Endothelial cell (in vitro differentiated cells): ENCODE results near the gene RAD51B. TPM values are rescaled to one million over a fixed set of nuclear protein-coding genes. Genes with fewer than 3 reads are reported as not detected.

Source experiments
- DNase-seq: peaks from one replicate; pipeline ENCODE4 v3.0.0; 2021; ENCODE audit warnings: low spot score
- H3K27ac Mint-ChIP-seq: one replicate; pipeline ENCODE4 v1.8.0; 2021; ENCODE audit warnings: mixed read lengths, inconsistent platforms; ENCODE audit not compliant: unreplicated experiment
- H3K27me3 Mint-ChIP-seq: one replicate; pipeline ENCODE4 v1.8.0; 2021; ENCODE audit warnings: mild to moderate bottlenecking, moderate library complexity, mixed read lengths, inconsistent platforms; ENCODE audit not compliant: unreplicated experiment
- H3K36me3 Mint-ChIP-seq: one replicate; pipeline ENCODE4 v1.8.0; 2021; ENCODE audit warnings: mild to moderate bottlenecking, low read depth, mixed read lengths, inconsistent platforms; ENCODE audit not compliant: unreplicated experiment
- H3K4me1 Mint-ChIP-seq: one replicate; pipeline ENCODE4 v1.8.0; 2021; ENCODE audit warnings: mild to moderate bottlenecking, mixed read lengths, inconsistent platforms; ENCODE audit not compliant: unreplicated experiment
- H3K4me3 Mint-ChIP-seq: one replicate; pipeline ENCODE4 v1.8.0; 2021; ENCODE audit warnings: mild to moderate bottlenecking, mixed read lengths, inconsistent platforms; ENCODE audit not compliant: unreplicated experiment
- H3K9me3 Mint-ChIP-seq: one replicate; pipeline ENCODE4 v1.8.0; 2021; ENCODE audit warnings: mixed read lengths, inconsistent platforms; ENCODE audit not compliant: unreplicated experiment
- long read RNA-seq: library from polyadenylated mRNA; unstranded; transcript quantifications from one replicate; pipeline ENCODE4 v2.0.0, GENCODE V29; 2020; ENCODE audit not compliant: unreplicated experiment
- total RNA-seq: library from RNA; stranded (reverse); fragmentation: NEBNext Ultra II Directional; extraction: Animal tissue kit (Norgen Biotek cat#: 25700); gene quantifications from one replicate; pipeline ENCODE4 v1.2.1, GENCODE V29; 2021; ENCODE audit not compliant: unreplicated experiment
- TF ChIP-seq, protein P1 (sequence below): fragments of 200-600 bp; sonication (generic); IDR thresholded peaks from one replicate; pipeline ENCODE4 v1.5.0; 2021; ENCODE audit warnings: antibody characterized with exemption; ENCODE audit not compliant: unreplicated experiment

The RAD51B gene
- 23.5 TPM for total RNA-seq
- long read RNA-seq, partial matches to known transcripts, result 0 of 2 reads
- long read RNA-seq, other reads (novel, unspliced or antisense), result 1 of 2 reads

DNA sequence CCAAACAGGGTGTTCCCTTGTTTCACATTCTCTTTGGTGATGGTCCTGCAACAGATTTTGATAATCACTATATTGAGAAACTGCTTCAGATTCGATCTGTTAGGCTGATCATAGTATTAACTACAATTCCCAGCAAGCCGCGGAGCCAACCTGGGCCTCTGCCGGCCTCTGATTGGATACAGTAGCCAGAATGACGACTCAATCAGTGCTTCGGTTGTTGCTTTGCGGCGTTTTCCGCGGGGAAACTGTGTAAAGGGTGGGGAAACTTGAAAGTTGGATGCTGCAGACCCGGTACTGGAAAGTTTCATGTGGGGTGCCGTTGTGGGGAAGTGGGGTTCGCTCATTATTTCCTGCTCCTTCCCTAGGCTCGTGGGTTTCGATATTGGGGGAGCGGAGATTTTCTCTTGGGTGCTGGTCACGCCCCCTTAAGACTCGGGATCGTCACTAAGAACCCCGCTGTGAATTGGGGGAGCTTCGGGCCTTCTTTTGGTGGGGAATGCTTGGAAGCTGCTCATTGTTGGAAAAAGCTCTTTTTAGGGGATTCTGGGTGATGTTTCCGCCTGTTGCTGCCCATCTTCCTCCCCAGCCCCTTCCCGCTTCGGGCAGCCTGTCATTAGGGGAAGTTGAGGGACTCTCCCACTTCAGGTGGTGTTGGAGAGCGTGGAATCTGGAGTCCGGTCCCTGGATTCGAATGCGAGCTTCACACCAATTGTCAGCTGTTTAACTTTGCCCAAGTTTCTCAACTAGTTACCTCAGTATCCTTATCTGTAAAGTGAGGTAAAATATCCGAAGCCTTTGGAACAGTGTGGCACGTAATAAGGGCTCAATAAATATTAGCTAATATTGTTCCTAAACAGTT is at the start of gene RAD51B:
Gene RAD51B, plus strand, starts transcription at position 217 of the 859 bp plus-strand sequence.
- Mint-ChIP-seq H3K27ac (peak within 1 kb of the TSS; percentile 55), H3K36me3 (no peaks in the 10 kb centered on the region), H3K9me3 (no peaks in the 10 kb centered on the region), H3K4me1 (peaks cover 24% of the 10 kb centered on the region), H3K27me3 (peaks cover 8% of the 10 kb centered on the region), H3K4me3 (peak within 1 kb of the TSS; percentile 99)
- TF ChIP-seq, protein P1, sequence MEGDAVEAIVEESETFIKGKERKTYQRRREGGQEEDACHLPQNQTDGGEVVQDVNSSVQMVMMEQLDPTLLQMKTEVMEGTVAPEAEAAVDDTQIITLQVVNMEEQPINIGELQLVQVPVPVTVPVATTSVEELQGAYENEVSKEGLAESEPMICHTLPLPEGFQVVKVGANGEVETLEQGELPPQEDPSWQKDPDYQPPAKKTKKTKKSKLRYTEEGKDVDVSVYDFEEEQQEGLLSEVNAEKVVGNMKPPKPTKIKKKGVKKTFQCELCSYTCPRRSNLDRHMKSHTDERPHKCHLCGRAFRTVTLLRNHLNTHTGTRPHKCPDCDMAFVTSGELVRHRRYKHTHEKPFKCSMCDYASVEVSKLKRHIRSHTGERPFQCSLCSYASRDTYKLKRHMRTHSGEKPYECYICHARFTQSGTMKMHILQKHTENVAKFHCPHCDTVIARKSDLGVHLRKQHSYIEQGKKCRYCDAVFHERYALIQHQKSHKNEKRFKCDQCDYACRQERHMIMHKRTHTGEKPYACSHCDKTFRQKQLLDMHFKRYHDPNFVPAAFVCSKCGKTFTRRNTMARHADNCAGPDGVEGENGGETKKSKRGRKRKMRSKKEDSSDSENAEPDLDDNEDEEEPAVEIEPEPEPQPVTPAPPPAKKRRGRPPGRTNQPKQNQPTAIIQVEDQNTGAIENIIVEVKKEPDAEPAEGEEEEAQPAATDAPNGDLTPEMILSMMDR, result no peak
- peak; percentile 80 for DNase-seq

DNA sequence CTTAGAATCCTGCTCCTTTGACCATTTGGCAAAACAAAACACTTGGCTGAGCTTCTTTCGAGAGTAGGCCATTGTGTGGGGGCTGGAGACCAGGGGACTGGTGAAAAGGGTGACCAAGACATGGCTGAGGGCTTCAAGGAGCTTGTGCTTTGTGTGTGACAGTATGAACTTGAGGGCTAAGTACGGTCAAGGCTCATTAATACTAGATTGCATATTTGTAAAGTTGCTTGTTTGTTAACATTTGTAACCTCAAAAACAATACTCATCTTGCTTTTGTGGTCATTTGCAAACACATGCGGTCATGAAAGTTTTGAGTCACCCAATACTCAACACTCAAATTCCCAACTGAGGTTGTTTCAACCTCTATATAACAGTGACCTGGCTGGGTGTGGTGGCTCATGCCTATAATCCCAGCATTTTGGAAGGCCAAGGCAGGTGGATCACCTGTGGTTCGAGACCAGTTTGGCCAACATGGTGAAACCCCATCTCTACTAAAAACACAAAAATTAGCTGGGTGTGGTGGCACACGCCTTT is 45.7 kb upstream of the RAD51B start:
- Mint-ChIP-seq H3K4me3 (no peak overlapping the region), H3K36me3 (peaks cover 40% of the 10 kb centered on the region), H3K4me1 (no peaks in the 10 kb centered on the region), H3K9me3 (no peaks in the 10 kb centered on the region), H3K27me3 (no peaks in the 10 kb centered on the region), H3K27ac (no peak overlapping the region)
- TF ChIP-seq, protein P1, result no peak
- DNase-seq, result no peak

DNA sequence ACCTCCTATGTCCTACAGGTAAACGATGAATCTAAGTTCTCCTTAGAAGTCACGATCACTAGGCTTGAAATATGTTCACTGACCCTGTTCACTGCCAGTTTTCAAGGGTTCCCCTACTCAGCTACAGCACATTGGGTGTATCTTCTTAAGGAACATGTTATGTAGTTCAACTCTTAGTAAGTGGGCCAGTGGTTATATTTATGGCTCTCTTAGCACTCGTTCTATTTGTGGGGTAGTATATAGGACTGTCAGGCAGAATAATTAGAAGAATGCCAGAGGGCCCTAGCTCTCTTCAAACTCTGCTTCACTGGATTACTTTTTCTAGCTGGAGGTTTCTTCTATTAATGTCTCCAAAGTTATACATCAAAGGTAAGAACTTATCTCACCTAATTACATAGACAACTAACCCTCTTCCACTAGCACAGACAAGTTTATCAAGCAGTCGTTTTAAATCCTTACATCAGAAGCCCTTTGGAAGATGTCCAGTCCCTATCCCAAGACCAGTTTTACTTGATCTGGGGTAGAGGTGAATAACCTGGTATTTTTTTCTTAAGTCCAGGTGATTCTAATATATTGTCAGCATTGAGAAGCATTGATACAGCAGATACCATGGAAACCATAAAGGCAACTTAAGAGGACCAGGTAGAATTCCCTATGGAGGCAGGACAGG is 42.8 kb upstream of the RAD51B start:
- Mint-ChIP-seq H3K9me3 (no peaks in the 10 kb centered on the region), H3K4me3 (no peak overlapping the region), H3K27me3 (peaks cover 2% of the 10 kb centered on the region), H3K36me3 (peaks cover 35% of the 10 kb centered on the region), H3K27ac (no peak overlapping the region), H3K4me1 (no peaks in the 10 kb centered on the region)
- TF ChIP-seq, protein P1, result no peak
- no peak for DNase-seq

DNA sequence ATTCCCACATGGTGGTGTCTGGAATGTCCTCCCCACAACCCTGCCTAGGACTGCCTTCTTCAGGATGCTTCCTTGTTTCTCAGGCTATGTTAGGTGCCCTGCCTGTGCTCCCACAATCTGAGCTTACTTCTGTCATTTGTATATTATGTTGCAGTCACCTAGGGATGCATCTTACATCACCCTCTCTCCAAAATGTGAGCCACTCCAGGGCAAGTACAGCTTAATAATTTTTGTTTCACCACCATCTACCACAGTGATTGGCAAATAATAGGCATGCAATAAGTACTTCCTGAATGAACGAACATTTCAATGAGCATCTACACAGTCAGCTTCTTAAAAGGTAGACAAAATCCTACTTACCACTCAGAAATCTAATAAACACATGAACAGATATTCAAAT is 40.8 kb upstream of the RAD51B start:
- Mint-ChIP-seq H3K27me3 (peaks cover 4% of the 10 kb centered on the region), H3K36me3 (peaks cover 48% of the 10 kb centered on the region), H3K9me3 (no peaks in the 10 kb centered on the region), H3K4me1 (no peaks in the 10 kb centered on the region), H3K27ac (no peak overlapping the region), H3K4me3 (peak overlapping the region; percentile 57)
- DNase-seq, result no peak
- TF ChIP-seq, protein P1, result no peak
